ENCODE measurements around the gene ERC2.

Gene ERC2

DNA sequence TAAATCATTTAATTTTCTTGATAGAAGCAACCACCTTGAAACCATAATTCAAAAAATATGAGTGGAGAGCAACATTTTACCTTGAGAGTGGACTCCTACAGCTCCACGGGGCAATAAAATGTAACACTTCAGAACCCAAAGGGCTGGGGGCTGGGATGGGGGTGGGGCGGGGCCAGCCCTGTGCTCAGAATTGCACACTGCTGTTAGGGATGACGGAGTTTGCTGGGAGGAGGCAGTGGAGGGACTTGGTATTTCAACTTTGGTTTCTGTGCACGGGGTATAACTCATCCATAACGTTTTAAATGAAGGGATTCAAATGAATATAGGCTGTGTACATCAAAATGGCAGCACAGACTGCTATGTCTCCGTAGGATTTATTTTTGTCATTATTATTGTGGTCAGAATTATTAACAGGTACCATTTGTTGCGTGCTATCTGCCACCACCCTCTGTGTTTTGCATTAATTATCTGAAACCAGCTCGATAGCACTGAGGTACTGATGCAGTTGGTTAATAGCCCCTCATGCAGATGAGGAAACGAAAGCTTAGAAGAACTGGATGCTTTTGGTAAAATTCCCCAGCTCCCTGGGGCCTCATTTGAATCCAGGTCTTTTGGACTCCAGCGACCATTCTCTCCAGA is 951.8 kb downstream of the ERC2 start:
- Histone ChIP-seq H3K4me2 (ENCODE audit: low read depth, low read length, poor library complexity, severe bottlenecking) (no peak overlapping the region), H3K4me1 (ENCODE audit: insufficient read depth, low read length, poor library complexity, severe bottlenecking) (peaks cover 12% of the 10 kb centered on the region)

GRCh38 chr3:55515550-55516246 is 952.6 kb downstream of the ERC2 start:
- Histone ChIP-seq H3F3A (ENCODE audit: low read depth) (no peaks in the 10 kb centered on the region), H3K9ac (ENCODE audit: low read depth, low read length, poor library complexity, severe bottlenecking) (no peak overlapping the region), H3K9me3 (ENCODE audit: insufficient read depth, low read depth, low read length) (no peaks in the 10 kb centered on the region), H2AFZ (ENCODE audit: low read length) (no peak overlapping the region), H3K4me1 (ENCODE audit: insufficient read depth, low read length, poor library complexity, severe bottlenecking) (peaks cover 4% of the 10 kb centered on the region), H3K36me3 (ENCODE audit: insufficient read depth, low read length) (no peaks in the 10 kb centered on the region), H3K4me2 (ENCODE audit: low read depth, low read length, poor library complexity, severe bottlenecking) (no peak overlapping the region), H3K79me2 (ENCODE audit: insufficient read depth, low read length) (no peaks in the 10 kb centered on the region), H4K20me1 (ENCODE audit: insufficient read depth, low read length, poor library complexity, severe bottlenecking) (no peaks in the 10 kb centered on the region), H3K27me3 (ENCODE audit: insufficient read depth, low read length, poor library complexity, severe bottlenecking) (no peaks in the 10 kb centered on the region), H3K9me2 (replicated peaks; ENCODE audit: low read depth, low read length) (no peaks in the 10 kb centered on the region), H3K4me3 (ENCODE audit: low read length, poor library complexity, severe bottlenecking) (no peak overlapping the region)
- TF ChIP-seq, protein P1, sequence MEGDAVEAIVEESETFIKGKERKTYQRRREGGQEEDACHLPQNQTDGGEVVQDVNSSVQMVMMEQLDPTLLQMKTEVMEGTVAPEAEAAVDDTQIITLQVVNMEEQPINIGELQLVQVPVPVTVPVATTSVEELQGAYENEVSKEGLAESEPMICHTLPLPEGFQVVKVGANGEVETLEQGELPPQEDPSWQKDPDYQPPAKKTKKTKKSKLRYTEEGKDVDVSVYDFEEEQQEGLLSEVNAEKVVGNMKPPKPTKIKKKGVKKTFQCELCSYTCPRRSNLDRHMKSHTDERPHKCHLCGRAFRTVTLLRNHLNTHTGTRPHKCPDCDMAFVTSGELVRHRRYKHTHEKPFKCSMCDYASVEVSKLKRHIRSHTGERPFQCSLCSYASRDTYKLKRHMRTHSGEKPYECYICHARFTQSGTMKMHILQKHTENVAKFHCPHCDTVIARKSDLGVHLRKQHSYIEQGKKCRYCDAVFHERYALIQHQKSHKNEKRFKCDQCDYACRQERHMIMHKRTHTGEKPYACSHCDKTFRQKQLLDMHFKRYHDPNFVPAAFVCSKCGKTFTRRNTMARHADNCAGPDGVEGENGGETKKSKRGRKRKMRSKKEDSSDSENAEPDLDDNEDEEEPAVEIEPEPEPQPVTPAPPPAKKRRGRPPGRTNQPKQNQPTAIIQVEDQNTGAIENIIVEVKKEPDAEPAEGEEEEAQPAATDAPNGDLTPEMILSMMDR (conservative IDR thresholded peaks at IDR 0.05; ENCODE audit: low read length) = no peak
- no peak for TF ChIP-seq EZH2phosphoT487 (IDR thresholded peaks at IDR 0.05; ENCODE audit: borderline replicate concordance)

More for the DNA sequence above, 951.8 kb downstream of the ERC2 start:
- Histone ChIP-seq H3K4me3 (ENCODE audit: low read length, poor library complexity, severe bottlenecking) (no peak overlapping the region), H3K9me3 (ENCODE audit: insufficient read depth, low read depth, low read length) (no peaks in the 10 kb centered on the region), H3K36me3 (ENCODE audit: insufficient read depth, low read length) (no peaks in the 10 kb centered on the region), H2AFZ (ENCODE audit: low read length) (no peak overlapping the region), H4K20me1 (ENCODE audit: insufficient read depth, low read length, poor library complexity, severe bottlenecking) (no peaks in the 10 kb centered on the region), H3F3A (ENCODE audit: low read depth) (no peaks in the 10 kb centered on the region), H3K9me2 (replicated peaks; ENCODE audit: low read depth, low read length) (no peaks in the 10 kb centered on the region), H3K79me2 (ENCODE audit: insufficient read depth, low read length) (no peaks in the 10 kb centered on the region), H3K9ac (ENCODE audit: low read depth, low read length, poor library complexity, severe bottlenecking) (no peak overlapping the region), H3K27me3 (ENCODE audit: insufficient read depth, low read length, poor library complexity, severe bottlenecking) (no peaks in the 10 kb centered on the region)
- TF ChIP-seq, protein P1 (conservative IDR thresholded peaks at IDR 0.05; ENCODE audit: low read length) = no peak
- TF ChIP-seq EZH2phosphoT487 (IDR thresholded peaks at IDR 0.05; ENCODE audit: borderline replicate concordance) = no peak

DNA sequence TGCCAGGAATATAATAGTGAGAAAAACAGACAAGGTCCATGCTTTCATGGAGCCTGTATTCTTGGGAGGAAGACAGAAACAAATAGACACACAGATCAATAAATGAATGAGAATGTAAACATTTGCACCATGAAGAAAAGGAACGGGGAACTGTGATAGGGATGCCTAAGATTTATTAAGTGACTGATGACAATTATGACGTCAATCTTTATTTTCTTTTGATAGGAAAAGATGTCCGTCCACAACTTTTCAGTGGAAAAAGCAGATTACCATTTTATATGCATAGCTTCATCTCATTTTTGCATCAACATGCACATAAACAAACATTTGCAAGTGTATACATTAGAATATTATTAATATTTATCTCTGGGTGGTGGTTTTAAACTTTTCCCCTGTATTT is 953.3 kb downstream of the ERC2 start:
- Histone ChIP-seq H3K4me3 (ENCODE audit: low read length, poor library complexity, severe bottlenecking) (no peak overlapping the region), H3K4me2 (ENCODE audit: low read depth, low read length, poor library complexity, severe bottlenecking) (no peak overlapping the region), H3K36me3 (ENCODE audit: insufficient read depth, low read length) (no peaks in the 10 kb centered on the region), H3K9me2 (replicated peaks; ENCODE audit: low read depth, low read length) (no peaks in the 10 kb centered on the region), H3F3A (ENCODE audit: low read depth) (no peaks in the 10 kb centered on the region), H3K27me3 (ENCODE audit: insufficient read depth, low read length, poor library complexity, severe bottlenecking) (no peaks in the 10 kb centered on the region), H3K9me3 (ENCODE audit: insufficient read depth, low read depth, low read length) (no peaks in the 10 kb centered on the region), H3K4me1 (ENCODE audit: insufficient read depth, low read length, poor library complexity, severe bottlenecking) (no peaks in the 10 kb centered on the region), H2AFZ (ENCODE audit: low read length) (no peak overlapping the region), H3K79me2 (ENCODE audit: insufficient read depth, low read length) (no peaks in the 10 kb centered on the region), H4K20me1 (ENCODE audit: insufficient read depth, low read length, poor library complexity, severe bottlenecking) (no peaks in the 10 kb centered on the region), H3K9ac (ENCODE audit: low read depth, low read length, poor library complexity, severe bottlenecking) (no peak overlapping the region)
- TF ChIP-seq EZH2phosphoT487 (IDR thresholded peaks at IDR 0.05; ENCODE audit: borderline replicate concordance) = no peak
